T-helper 1 cell treated with Interleukin-12 subunit alpha and Interleukin-12 subunit beta and Interleukin-4 antibody, amounts not matched to agents 30 ng/mL and 1 ng/mL, for 36 hours (primary cell): ENCODE results near the gene AGK. TPM values are rescaled to one million over a fixed set of nuclear protein-coding genes. Genes with fewer than 3 reads are reported as not detected.

Source experiments
- intact Hi-C: fragments of 100-400 bp; cut with micrococcal nuclease; formaldehyde crosslinking; loops from one replicate; pipeline ENCODE4 v1.15.1; 2024
- total RNA-seq: library from RNA; stranded (reverse); gene quantifications from 2 replicates; pipeline ENCODE4 v1.2.3, GENCODE V29; 2022

The AGK gene, protein sequence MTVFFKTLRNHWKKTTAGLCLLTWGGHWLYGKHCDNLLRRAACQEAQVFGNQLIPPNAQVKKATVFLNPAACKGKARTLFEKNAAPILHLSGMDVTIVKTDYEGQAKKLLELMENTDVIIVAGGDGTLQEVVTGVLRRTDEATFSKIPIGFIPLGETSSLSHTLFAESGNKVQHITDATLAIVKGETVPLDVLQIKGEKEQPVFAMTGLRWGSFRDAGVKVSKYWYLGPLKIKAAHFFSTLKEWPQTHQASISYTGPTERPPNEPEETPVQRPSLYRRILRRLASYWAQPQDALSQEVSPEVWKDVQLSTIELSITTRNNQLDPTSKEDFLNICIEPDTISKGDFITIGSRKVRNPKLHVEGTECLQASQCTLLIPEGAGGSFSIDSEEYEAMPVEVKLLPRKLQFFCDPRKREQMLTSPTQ
- total RNA-seq, result 79.0 and 83.1 TPM in 2 replicates

DNA sequence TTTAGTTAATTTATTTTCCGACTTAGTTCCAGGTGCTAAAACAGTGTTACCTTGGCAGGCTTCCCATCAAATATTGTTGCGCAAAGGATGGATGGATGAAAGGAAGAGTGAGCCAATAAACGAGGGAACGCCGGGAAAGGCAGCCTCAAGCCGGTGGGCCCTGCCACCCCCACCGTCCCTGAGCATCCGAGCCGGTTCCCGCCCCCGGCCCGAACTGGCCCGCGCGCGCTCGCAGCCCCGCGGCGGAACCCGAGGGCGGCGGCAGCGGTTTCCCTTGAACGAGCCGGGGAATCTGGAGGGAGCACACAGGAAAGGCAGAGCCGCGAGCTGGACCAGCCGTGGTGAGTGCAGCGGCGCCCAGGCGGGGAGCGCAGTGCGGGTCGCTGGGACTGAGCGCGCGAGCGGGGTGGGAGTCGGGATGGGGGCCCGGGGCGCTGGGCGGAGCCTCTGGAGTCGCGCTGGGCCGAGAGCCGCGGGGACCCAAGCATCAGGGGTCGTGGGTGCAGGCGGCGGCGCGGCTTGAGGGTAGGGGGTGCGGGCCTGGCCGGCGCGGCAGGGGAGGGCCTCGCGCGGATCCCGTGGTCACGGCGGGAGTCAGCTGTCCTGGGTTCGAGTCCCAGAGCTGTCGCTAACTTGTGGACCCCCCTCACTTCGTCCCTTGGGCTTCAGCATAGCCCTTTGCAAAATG lies at the start of gene AGK:
Gene AGK (plus strand): TSS at position 317 of the 688 bp plus-strand sequence. CDS start 4,057 bp downstream, outside the sequence.
- intact Hi-C loops, result loop anchor here (1.0 to 10.0 kb wide), 7 partner anchors 8 to 1486 kb away; partner anchors contain the start of genes ADCK2, MRPS33, NDUFB2 and PARP12

DNA sequence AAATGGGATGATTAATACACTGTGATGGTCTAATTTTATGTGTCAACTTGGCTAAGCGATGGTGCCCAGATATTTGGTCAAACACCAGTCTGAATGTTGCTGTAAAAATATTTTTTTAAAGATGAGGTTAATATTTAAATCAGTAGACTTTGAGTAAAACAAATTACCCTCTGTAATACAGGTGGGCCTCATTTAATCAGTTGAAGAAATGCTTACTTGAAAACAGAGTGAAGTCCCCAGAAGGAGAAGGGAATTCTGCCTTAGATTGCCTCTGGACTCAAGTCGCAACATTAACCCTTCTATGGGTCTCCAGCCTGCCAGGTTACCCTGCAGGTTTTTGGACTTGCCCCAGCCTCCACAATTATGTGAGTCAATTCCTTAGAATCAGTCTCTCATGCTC lies 49.8 kb upstream of the AGK start:
- intact Hi-C loops, result no loop called here

DNA sequence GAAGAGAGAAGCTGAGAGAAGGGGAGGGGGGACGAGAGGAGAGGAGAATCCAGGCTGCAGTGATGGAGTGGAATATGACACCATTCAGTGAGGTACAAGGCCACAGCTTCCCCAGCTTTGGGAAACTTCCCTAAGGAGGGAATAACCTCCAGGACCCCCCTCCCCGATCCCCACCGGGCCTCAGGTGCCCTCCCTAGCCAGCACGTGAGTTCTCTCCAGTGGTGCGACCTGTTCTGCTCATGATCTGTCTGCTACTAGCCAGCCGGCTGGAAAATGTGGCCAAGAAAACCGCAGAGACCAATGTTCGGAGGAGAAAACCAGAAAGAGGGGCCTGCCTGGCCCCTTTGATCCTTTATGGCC lies 39.9 kb upstream of the AGK start:
- intact Hi-C loops, result no loop called here

DNA sequence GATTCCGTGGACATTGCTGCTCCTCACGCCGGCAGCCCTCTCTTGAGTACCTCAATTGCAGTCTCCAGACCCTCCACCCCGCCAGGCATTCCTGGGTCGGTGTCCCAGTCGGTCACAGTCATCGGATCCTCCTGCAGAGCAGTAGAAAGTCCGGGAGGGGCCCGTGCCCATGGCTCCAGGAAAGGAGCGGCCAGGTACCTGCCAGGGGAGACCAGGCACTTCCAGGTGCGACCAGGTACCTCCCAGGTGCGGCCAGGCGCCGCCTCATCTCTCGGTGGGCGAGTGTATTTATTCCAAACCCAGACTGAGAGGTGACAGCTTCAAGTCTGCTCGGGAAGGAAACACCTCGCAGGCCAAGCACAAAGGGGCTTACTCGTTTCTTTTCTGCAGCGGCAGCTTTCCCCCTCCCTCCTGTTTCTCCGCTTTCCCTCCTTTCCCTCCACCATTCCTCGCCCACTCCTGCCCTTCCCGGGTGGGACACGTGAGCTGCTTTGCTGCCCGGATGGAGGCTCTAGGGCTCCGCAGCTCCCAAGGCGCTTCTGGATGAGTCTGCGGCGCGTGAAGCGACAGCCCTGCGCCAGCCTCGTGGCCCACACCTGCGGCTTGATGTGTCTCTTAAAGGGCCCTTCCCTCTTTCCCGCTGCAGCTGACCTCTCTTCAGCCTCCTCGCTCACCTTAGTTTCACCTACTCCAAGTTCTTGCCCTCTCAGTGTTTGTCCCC lies 39.4 kb upstream of the AGK start:
- intact Hi-C loops, result no loop called here

DNA sequence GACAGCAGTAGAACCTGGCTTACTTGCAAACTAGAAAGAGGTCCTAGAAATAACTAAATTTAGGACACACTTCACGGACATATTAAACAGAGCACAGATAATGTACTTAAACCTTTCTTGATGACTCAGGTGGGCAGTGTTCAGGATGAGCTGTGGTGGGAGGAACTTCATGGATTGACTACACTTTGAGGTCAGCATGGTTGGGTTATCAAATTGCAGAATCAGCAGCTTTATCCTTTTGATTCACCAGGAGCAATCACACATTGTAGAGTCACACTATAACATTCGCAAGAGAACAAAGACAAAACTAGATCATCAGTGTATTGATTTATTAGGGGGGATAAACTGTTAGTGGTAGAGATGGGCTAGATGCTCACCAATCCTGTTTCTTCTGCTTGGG lies 38.6 kb upstream of the AGK start:
- intact Hi-C loops, result no loop called here

DNA sequence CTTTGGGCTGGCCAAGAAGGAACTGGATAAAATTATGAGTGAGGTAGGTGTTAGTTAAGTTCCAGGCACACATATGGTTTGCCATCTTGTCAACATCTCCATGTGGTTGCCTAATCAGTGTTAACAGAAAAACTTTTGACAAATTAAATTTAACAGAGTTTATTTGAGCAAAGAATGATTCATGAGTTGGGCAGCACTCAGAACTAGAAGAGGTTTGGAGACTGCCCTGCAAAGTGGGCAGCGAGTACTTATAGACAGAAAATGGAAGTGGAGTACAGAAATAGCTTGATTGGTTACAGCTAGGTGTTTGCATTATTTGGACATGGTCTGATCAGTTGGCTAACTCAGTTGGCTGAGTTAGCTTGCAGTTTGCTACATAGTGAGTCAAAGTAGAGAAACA lies 37.5 kb upstream of the AGK start:
- intact Hi-C loops, result no loop called here

DNA sequence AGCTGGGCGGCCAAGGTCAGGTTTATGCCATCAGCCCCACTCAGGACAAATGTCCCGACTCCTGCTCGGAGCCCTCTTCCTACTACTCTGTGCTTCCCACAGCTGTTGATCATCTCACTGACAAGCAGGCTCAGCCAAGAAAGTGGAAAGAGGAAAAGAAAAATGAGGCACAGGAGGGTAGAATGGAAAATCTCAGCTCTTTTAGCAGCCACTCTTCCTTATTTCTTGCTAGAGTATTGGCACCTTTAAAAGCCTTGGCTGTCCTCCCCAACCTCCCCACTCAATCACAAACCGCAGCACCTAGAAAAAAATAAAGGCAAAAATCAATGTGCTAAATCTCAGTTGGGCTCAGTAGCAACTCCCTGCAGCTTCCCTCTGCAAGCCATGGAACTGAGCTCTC lies 35.3 kb upstream of the AGK start:
- intact Hi-C loops, result no loop called here

DNA sequence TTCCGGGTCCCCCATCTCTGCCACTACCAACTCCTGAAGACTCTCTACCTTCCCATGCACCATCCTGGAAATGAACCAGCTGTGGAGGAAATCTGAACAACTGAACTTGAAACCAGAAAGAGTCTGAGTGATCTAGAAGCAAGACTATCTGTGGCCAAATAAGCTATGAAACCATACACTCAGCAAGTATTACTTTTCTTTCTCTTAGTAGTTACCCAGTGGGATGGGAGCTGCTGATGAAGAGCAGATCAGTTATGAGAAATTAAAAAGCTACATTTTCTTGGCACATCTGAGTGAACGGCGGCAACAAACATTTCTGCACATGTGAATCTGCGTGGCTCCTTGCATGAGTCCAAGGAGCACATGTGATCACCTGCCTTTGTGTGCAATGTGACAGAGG lies 31.6 kb upstream of the AGK start:
- intact Hi-C loops, result no loop called here

DNA sequence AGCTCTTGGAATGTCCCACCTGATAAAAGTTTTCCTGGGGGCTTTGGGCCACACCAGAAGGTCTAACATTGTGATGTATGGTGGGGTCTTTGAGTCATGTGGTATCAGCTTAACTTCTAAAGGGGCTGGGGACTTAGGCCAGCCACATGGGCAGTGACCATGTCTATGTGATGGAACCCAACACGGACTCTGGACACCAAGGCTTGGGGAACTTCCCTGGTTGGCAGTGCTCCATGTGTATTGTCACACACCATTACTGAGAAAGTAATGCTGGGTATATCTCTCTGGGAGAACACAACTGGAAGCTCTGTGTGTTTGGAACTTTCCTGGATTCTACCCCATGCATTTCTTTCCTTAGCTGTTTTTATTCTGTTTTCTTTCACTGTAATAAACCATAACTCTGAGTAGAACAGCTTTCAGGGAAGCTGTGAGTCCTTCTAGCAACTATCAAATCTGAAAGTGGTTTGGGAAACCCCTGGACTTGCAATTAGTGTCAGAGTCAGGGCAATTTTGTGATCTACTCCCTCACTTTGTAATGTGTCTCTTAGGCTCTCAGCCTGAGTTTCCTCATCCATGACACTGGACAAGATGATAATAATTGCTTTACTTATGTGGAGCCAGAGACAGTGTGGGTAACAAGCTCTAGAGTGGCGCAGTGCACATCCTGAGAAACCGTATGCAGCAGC lies 28.4 kb upstream of the AGK start:
- intact Hi-C loops, result no loop called here

DNA sequence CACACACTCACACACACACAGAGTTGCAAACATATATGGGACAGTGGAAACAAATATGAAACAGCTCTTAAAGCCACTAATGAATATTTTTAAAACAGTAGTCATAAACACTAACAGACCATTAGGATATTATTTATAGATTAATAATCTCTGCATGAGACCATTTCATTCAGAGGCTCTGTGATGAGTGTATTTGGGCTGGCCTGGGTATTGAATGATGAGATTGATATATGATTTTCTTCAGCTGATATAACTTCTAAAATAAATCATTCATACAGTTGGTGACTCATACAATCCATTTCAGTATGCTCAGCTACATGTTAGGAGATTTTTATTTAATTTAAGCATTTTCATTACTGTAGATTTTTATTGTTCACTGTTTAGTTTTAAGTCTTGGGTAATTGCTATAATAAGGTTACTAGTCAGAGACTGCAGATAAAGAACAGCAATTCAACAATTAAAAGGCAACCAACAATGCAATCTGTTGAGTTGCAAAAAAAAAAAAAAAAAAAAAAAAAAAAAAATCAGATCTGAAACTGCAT lies 25.2 kb upstream of the AGK start:
- intact Hi-C loops, result no loop called here

DNA sequence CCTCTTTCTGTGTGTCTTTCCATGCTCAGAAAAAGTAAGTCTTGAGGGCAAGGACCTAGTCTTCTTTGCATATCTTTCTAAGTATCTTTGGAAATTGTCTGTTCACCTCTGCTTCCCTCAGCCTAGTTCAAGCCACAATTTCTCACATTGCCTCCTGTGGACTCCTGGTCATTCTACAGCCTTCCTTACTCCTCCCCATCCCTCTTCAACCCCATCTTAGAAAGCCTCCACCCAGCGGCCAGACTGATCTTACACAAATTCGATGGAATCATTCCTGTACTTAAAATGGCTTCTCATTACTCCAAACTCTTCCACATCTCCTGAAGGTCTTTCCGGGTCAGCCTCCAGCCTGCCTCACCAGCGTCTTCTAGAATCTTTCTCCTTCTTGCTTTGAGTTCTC lies 24.1 kb upstream of the AGK start:
- intact Hi-C loops, result no loop called here

DNA sequence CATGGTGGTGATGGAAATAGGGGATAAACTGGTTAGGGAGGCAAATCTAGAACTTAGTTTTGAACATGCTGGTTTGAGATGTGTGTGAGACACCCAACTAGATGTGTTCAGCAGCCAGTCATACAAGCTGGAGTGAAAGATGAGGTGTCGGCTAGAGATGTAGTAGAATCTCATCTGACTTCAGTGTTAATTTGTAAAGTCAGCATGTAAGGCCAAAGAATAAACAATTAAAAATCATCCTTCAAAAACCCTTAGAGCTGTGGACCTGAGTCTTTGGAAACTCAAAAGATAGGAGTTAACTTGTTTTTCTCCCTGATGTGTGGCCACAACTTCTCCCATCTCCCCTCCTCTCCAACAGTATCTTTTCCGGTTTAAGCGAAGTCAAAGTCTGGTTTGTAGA lies 22.8 kb upstream of the AGK start:
- intact Hi-C loops, result no loop called here

DNA sequence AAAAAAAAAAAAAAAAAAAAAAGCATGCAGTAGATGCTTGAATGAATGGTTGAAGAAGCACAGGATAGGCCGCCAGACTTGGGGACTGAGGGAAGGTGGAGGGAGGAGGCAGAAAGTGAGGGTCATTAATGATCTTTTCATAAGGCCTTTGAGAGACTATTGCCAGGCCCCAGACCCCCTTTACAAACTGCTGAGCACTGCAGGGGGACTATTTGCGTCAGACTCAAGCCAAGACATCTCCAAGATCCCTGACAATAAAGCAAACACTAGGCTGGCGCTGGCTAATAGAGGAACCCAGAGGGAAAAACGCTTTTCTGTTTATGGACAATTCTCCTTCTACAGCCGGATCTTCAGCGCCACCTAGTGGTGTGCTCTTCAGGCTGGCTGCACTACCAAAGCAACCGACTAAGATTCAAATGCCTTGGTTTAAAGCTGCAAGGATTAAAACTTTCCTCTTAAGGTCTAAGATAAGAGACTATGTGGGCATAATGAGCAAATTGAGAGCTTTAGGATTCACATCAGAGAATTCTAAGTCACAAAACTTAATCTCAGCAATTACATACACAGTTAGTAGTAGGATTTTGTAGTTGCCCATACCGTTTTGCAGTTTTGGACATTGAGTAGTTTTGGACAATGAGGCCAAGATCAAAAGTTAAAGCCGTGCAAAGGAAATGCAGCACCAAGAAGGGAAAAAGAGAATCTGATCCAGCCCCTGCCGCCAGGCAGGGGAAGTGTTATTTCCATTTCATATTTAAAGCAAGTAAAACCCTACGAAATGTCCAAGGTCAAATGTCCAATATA lies 17.9 kb upstream of the AGK start:
- intact Hi-C loops, result loop anchor here (1.0 to 10.0 kb wide), 9 partner anchors 18 to 876 kb away; partner anchors contain the start of gene AGK

DNA sequence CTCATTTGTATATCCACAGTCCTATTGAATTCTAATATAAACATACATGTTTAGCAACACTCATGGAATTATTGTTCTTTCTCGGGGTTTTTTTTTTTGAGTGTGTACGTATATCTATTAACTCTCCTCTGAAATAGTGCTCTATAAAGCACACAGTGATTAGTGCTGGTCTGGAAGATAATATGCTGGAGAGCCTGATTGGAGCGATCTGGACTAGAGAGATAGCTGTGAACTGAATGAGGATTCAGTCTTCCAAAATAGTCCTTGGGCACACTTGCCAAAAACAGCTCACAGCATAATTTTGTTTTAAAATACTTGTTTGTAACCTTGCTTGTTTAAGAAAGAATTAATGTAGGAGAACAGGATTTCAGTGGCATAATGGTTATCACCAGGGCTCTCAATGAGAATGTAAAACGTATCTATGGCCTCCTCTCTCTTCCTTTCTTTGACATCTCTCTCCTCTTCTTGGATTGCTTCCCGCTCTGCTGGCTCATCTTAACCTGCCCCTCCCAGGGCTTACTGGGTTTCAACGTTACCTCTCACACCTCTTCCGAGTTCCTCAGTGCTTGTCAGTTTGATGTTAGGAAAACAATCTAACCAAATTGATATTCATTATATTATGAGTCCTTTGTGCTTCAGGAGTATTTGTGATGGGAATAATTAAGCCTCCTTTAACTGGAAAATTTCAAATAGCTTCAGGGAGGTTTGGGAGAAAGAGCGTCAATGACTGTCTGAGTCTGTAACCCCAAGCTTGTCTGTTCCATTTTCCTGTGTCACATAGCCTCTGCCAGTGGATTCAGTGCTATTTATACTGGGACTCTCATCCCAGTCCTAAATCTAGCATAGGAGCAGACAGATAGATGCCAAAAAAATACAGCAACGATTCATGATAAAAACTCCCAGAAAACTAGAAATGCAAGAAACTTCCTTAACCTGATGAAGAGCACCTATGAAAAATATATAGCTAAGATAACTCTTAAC lies 16.2 kb upstream of the AGK start:
- intact Hi-C loops, result loop anchor here (5.0 to 10.0 kb wide), 2 partner anchors 310 to 878 kb away; no protein-coding TSS in a partner anchor

DNA sequence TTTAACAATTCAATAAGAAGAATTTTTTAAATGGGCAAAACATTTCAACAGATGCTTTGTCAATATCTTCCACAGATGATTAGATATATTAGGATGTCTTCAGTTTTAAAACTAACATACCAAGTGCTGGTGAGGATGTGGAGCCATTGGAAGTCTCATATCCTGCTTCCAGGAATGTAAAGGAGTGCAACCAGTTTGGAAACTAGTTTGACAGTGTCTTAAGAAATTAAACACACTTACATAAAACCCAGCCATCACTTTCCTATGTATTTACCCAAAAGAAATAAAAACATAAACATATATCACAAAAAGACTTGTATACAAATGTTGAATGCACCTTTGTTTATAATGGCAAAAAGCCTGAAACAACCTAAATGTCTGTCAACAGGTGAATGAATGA lies 13.3 kb upstream of the AGK start:
- intact Hi-C loops, result loop anchor here (10.0 kb wide), 1 partner anchor 313 kb away; no protein-coding TSS in a partner anchor

DNA sequence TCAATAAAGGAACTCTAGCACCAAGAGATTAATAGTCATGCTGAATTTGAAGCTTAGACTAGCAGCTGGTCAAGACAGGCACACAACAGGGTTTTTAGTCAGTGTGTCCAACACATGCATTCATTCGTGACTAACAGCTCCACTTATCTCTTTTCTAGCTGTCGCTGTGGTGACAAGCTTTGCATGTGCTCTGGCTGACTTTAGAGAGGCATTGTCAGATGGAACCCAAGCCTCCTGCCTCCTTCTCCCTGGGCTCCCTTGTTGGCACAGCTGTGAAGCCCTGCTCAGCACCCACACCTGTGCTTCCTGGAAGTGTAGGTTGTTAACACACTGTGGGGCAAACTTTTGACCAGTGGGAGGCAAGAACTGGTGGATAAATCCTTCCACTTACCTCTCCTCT lies 9.8 kb upstream of the AGK start:
- intact Hi-C loops, result no loop called here

DNA sequence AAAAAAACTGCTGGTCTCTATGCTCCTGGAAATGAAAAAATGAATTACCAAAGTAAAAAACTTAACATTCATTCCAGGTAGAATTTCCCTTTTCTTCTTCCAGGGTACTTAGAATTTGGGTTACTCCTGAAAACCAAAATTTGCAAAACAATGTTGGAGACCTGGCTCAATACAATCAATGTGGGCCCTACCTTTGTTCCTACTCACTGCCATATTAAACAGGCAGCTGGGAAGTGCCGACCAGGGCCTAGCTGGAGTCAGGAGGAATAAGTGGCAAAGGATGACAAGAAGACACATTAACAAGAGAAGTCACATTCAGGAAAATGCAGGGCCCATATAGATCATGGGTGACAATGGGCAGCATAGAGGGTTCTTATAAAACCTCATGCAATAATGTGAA lies 6.4 kb upstream of the AGK start:
- intact Hi-C loops, result no loop called here

DNA sequence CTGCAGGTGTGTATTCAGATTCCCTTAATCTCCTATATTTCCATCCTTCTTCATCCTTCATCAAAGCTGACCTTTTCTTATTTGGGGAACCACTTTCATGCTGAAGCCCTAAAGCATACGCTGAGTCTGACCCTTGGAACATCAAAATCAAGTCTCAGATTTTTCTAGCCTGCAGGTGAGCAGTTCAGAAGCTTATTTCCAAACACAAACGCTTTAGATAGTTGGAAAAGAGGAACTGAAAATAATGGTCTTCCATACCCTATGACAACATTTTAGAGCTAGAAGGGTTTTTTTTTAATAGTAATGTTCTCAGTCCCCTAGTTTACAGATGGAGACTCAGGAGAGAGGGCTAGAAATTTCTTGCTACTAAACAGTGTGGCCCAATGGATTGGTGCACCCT lies 1.6 kb upstream of the AGK start:
- intact Hi-C loops, result no loop called here
